Left cardiac atrium (tissue), 4 donors: Measurements from ENCODE around the gene INO80E. TPM values are rescaled to one million over a fixed set of nuclear protein-coding genes. Genes with fewer than 3 reads are reported as not detected.

Source experiments
- ATAC-seq, 2 donors: fragments of 200-7000 bp; cut with Tn5 transposase; one replicate each; pipeline ENCODE4 v1.9.1; 2020; ENCODE audit warnings: mild to moderate bottlenecking in 2 of 2, moderate library complexity in 2 of 2
- DNase-seq: peaks from one replicate; pipeline ENCODE4 v3.0.0-alpha.2; 2020
- intact Hi-C, 2 donors: fragments of 100-400 bp; cut with DNase I; formaldehyde crosslinking; loops; one replicate each; pipeline versions ENCODE4 v1.14.1 to v1.15.1; 2022 to 2023
- total RNA-seq, 2 donors: library from RNA; stranded (reverse); fragmentation: NEBNext Ultra II Directional; extraction: Animal tissue kit (Norgen Biotek cat#: 25700); gene quantifications; one replicate each; pipeline ENCODE4 v1.2.1, GENCODE V29; 2021
- donor health status: DM: no; HTN: yes; CAD: no.
- donor health status: DM: no; HTN: yes; CAD: no; lungs with severe emphysema.
- donor health status: DM: yes; HTN: yes; CAD: no.
- donor health status: Dilated cardiomyopathy.

Gene INO80E
- total RNA-seq, 2 donors from 2014 or later: 33.6 to 35.9 TPM

DNA sequence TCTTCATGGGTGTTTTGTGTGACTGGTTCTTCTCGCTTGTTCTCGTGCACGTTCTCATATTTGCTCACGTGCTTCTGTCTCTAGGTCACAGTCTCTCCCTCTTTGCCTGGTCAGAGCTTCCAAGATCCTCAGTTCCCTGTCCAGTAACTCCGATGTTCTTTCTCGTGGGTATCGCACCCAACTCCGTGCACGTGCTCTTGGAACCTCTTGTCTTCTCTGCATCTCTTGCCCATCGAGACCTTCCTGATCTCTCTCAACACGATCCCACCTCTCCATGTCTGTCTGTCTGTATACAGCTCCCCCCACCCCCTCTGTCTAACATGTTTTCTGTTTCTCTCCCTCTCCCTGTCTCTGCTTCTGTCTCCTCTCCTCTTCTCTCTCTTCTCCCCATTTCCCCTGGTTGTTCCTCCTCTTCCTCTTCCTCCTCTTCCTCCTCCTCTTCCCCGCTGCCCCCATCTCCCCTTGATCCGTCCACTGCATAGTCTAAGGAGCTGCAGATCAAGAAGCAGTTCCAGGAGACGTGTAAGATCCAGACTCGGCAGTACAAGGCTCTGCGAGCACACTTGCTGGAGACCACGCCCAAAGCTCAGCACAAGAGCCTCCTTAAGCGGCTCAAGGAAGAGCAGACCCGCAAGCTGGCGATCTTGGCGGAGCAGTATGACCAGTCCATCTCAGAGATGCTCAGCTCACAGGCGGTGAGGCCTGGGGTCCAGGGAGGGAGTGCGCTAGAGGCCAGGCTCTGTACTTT is 6.8 kb upstream of the INO80E start:
- no peak for ATAC-seq
- intact Hi-C loops: no loop called here
- DNase-seq: no peak

DNA sequence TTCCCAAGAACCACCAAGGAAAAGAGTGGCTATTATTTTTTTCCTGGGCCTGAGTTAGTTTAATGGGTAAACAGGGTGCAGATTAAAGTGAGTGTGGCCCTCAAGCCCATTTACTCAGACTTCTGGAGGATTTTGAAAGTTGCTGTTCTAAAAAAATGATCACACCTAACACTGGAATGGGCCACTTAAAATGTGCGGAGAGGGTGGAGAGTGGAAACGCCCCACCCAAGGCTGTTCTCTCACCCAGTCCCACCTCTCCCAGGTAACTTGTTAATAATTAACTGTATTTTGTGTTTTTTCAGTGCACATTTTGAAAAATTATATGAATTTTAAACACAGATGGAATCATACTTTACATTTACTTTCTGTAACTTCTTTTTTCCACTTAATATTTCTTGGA is 6.0 kb upstream of the INO80E start:
- ATAC-seq (no peak), DNase-seq (no peak)
- intact Hi-C loops: loop anchor here in 1 of 2 donors (10.0 kb wide), 1 partner anchor 65 kb away; the partner anchor contains the start of gene KCTD13

DNA sequence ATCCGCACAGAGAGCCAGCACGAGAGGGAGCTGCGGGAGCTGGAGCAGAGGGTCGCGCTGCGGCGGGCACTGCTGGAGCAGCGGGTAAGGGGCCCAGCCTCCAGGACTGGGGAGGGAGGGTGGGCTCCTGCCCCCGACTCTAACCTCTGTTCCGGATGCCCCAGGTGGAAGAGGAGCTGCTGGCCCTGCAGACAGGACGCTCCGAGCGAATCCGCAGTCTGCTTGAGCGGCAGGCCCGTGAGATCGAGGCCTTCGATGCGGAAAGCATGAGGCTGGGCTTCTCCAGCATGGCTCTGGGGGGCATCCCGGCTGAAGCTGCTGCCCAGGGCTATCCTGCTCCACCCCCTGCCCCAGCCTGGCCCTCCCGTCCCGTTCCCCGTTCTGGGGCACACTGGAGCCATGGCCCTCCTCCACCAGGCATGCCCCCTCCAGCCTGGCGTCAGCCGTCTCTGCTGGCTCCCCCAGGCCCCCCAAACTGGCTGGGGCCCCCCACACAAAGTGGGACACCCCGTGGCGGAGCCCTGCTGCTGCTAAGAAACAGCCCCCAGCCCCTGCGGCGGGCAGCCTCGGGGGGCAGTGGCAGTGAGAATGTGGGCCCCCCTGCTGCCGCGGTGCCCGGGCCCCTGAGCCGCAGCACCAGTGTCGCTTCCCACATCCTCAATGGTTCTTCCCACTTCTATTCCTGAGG is 5.0 kb upstream of the INO80E start:
- intact Hi-C loops: loop anchor here in 1 of 2 donors (10.0 kb wide), 1 partner anchor 66 kb away; the partner anchor contains the start of gene KCTD13
- ATAC-seq (no peak), DNase-seq (no peak)

DNA sequence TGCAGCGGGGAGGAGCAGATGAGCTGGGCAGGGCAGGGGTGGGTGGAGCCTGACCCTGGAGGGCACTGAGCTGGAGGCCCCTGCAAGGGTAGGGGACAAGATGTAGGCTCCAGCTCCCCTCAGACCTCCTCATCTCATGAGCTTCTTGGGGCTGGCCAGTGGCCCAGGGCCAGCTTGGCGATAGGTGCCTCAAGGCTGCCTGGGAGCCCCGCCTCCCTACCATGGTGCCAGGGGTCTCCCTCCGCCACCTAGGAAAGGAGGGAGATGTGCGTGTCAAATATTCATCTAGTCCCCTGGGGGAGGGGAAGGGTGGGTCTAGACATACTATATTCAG is 4.5 kb upstream of the INO80E start:
- intact Hi-C loops: loop anchor here in 1 of 2 donors (10.0 kb wide), 1 partner anchor 67 kb away; the partner anchor contains the start of gene KCTD13
- no peak for DNase-seq
- no peak for ATAC-seq

DNA sequence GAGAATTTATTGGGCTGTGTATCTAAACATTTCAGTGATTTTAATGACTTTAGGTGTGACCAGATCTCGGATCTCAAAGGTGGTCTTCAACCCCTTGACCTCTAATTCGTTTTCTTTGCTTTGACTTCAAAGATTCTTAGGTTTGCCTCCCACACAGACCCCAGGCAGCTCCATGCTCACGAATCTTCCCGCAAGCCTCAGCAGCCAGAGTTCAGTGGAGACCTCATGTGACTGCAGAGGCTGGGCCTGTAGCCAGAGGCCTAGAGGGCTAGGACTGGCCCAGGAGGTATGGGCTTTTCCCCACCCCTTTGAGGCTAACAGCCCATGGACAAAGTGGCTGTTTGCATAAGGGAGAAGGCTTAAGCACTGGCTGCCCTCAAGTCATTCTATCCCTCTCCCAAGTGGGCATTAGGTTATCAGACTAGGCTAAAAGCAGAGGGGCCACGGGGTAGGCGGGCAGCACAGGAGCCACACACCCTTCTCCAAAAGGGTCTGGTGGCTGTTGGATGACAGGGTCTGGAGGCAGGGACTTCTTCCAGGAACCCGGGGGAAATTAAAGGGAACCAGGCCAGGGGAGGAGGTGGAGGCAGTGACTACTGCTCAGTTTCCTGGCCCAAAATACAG is 3.6 kb upstream of the INO80E start:
- DNase-seq: no peak
- intact Hi-C loops: loop anchor here in 1 of 2 donors (10.0 kb wide), 1 partner anchor 68 kb away; the partner anchor contains the start of gene KCTD13
- ATAC-seq: no peak

DNA sequence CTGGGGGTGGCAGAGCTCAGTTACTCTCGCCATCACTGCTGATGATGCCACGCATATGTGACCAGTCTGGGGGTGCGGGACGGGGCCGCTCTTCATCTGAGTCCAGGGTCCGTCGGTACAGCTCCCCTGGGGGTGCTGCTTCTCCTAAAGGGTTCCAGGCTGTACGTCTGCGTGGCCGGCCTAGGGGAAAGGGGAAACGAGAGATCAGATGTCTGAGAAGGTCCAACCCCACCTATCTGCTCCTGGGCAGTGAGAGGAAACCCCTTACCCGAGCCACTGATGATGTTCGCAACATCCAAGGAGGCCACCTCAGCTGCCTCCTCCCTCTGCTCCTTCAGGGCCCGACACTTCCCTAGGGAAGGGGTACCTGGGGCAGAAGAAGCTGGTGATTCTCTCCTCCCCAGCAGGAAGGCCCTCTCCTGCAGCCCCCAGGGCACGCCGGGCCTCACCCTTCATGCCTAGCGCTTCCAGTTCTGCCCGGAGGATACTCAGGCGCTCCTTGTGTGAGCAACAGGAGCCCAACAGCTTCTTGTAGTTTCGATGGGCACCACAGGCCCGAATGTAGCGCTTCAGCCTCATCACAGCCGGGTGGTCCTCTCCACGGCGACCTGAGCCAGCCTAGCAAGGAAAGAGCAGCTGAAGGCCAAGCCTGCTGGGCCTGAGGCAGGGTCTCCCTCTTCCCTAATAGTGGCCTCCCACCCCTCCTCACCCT is 2.7 kb upstream of the INO80E start:
- DNase-seq (peak; percentile 12), ATAC-seq (no peak)
- intact Hi-C loops: loop anchor here in 1 of 2 donors (10.0 kb wide), 1 partner anchor 69 kb away; the partner anchor contains the start of gene KCTD13

DNA sequence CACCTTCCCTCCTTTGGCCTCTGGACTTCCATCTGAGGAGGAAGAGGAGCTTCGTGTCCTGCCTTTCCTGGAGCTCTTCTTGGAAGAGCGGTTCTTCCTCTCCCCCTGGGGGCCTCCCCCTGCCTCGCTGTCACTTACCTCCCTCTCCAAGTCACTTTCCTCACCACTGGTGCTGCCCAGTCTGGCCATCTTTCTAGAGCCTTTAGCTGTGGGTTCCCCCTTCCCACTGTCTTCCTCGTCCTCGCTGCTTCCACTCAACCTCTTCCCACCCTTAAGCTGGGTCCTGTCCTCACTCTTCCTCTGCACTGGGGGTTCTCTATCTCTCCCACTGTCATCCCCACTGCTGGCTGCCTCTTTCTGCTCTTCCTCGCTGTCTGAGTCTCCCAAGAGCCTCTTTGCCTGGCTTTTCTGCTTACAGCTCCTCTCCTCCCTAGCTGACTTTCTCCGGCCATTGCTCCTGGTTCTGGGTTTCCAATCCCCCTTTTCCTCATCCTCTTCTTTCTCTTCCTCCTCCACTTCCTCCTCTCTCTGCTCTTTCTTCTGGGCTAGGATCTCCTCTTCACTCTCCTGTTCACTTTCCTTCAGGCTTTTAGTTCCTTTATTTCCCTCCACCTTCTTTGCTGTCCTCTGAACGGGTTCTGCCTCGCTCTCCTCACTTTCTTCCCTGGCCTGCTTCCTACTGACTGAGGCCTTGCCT is 2.0 kb upstream of the INO80E start:
- DNase-seq (peak; percentile 11), ATAC-seq (no peak)
- intact Hi-C loops: loop anchor here in 1 of 2 donors (10.0 kb wide), 1 partner anchor 69 kb away; the partner anchor contains the start of gene KCTD13

DNA sequence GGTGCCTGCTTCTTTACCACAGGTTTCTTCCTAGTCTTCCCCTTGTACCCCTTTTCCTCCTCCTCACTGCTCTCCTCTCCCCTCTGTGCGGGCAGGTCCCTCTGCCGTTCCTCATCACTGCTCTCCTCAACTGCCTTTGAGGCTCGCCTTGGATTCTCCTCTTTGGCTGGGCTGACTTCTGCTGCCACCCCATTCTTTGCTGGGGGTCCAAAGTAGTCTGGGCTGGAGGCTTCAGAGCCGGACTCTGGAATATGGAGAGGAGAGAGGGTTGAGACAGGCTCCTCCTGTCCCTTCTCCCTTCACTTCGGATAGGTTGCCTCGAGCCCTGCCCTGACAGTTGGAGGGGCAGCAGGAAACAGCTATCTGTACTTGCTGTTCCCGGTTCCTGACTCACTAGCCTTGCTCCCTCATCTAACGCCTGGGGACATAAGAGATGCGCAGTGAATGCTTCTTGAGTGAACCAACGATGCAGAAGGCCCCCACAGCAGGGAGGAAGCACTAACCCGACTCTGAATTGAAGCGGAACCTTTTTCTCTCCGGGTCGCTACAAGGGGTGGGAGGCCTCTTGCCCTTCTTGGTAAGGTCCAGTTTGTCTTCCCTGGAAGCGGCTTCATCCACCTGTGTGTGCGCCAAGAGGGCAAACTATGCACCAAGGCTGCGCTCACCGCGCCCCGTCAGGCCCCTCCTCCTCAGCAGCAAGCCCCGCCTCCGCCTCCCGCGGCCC is 1.3 kb upstream of the INO80E start:
- peak; percentile 32 to 60 for ATAC-seq
- peak; percentile 56 for DNase-seq
- intact Hi-C loops: loop anchor here in 1 of 2 donors (10.0 kb wide), 1 partner anchor 70 kb away; the partner anchor contains the start of gene KCTD13

DNA sequence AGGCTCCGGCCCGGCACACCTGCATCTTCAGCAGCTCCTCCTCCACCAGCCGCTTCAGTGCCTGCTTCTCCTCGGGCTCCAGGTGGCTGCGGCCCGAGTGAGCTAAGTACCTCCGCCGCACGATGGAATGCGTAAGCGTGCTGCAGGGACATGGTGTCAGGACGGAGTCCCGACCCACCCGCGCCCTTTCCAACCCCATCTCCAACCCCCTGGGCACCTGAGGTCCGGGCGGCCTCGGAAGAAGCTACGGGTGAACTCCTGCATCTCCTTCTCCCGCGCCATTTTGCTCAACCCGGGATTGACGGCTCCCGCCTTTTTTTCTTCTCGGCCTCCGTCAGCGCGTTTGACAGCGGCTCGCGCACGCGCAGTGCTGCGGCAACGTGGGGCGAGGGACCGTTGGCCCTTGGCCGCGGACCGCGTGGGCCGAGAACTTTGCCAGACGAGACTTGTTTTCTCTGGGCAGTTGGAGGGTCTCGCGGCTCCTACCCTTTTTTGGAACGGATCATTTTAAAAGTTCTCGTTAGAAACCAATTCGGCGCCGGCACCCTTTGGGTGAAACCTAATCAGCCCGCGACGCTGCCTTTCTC is 624 bp upstream of the INO80E start, which contains the start of gene HIRIP3:
Gene HIRIP3, minus strand, starts transcription at position 294 of the 587 bp plus-strand sequence. Its CDS starts 12 bp downstream, at position 282.
- intact Hi-C loops: loop anchor here in 1 of 2 donors (10.0 kb wide), 1 partner anchor 71 kb away; the partner anchor contains the start of gene KCTD13
- peak; percentile 81 to 87 for ATAC-seq
- peak; percentile 92 for DNase-seq

DNA sequence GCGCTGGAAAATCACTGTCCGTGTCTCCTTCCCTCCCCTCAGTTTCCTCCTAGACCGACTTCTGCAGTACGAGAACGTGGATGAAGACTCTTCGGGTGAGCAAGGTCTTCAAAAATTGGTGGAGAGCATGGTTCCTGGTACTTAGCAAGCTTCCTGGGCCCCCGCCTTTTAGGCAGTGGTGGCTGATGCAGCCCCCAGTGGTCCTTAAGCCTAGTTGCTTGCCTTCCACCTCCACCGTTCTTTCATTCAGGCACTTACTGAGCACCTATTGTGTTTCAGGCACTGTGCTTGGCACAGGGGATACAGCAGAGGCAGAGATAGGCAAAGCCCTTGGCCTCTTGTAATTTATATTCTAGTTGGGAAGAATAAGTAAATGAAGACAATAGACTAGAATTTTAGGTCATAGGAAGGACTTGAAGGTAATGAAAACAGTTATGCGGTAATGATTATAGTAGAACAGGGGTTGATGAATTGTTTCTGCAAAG is 767 bp downstream of the INO80E start:
- ATAC-seq (no peak), DNase-seq (no peak)
- intact Hi-C loops: loop anchor here (2.0 to 10.0 kb wide), 2 partner anchors 34 to 72 kb away; partner anchors contain the start of genes KCTD13 (in 1 of the 2) and TMEM219 (in 1 of the 2)

DNA sequence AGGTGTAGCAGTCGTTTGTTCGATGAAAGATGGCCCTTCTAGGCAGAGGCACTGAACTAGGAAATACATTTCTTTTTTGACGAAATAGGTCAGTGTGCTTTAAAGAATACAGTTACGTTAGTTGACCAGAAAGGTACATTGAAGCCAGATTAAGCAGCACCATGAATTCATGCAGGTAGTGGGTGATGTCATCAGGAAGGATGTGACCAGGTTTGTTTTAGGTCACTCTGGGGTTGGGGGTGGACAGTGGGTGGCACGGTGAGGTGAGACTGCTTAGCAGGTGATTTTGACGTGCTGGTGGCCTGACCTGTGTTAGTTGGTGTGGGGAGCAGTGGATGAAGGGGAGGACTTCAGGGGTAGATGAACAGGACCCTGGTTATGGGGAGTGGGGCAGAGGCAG is 3.6 kb downstream of the INO80E start:
- intact Hi-C loops: loop anchor here in 1 of 2 donors (10.0 kb wide), 2 partner anchors 75 to 135 kb away; partner anchors contain the start of genes CDIPT and KCTD13

DNA sequence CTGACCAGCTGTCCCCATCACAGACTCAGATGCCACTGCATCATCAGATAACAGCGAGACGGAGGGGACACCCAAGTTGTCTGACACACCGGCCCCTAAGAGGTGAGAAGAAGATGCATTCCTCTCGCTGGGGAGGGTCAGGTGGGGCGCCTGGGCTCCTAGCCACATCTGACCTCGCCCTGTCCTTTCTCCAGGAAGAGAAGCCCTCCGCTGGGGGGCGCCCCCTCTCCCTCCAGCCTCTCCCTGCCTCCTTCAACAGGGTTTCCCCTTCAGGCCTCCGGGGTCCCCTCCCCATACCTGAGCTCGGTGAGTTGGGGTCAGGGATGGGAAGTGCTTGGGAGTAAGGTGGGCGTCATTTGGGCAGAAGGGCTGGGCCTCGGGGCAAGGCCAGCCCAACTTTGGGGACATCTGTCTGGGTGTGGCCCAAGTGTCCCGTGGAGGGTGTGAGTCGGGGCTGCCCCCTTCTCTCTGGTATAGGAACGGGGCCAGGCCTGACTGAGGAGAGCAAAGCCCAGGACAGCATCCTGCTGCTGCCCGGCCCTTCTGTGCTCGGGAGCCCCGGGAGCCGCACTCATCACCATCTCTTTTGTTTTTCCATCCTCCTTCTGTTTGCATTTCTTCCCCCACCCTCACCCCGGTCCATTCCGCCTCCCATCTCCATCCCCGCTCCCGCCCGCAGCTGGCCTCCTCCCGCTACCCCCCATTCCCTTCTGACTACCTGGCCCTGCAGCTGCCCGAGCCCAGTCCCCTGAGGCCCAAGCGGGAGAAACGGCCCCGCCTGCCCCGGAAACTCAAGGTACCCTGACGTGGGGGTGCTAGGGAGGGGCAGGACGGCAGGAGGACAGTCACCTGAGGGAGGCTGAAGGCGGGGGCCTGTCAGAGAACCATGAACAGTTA is 4.9 kb downstream of the INO80E start:
- ATAC-seq (no peak), DNase-seq (no peak)
- intact Hi-C loops: loop anchor here in 1 of 2 donors (10.0 kb wide), 1 partner anchor 136 kb away; the partner anchor contains the start of gene CDIPT

More for the DNA sequence above, 3.6 kb downstream of the INO80E start:
- ATAC-seq (no peak), DNase-seq (no peak)

DNA sequence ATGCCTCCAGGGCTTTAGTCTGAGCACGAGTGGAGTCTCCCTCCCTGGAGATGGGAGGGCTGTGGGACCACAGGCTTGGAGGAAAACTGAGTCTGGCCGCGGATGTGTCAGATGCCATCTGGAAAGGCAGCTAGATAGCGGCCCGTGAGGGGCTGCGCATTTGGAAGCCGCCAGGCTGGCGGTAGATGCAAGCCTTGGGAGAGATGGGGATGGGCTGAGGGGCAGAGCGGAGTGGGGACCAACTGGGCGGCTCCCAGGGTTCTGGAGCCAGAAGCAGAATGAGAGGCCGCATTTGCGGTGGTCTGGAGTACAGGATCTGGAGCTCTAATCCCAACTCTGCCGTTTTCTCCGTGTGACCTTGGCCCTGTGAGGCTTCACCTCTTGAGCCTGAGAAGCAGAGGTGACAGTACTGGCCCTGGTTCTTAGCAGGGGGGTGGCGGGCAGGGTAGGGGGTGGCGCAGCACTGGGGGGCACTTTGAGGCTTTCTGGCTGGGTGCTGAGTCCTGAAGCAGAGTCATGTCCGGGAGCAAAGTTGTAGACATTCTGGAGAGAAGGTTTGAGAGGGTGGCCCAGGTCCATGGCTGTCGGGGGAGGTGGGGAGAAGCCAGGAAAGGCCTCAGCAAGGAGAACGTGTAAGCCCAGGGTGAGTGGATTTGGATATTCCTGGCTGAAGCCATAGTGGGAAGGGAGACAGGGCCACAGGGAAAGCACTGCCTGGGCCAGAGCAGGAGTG is 6.7 kb downstream of the INO80E start:
- DNase-seq: no peak
- intact Hi-C loops: loop anchor here in 1 of 2 donors (10.0 kb wide), 1 partner anchor 138 kb away; the partner anchor contains the start of gene CDIPT
- ATAC-seq: no peak

DNA sequence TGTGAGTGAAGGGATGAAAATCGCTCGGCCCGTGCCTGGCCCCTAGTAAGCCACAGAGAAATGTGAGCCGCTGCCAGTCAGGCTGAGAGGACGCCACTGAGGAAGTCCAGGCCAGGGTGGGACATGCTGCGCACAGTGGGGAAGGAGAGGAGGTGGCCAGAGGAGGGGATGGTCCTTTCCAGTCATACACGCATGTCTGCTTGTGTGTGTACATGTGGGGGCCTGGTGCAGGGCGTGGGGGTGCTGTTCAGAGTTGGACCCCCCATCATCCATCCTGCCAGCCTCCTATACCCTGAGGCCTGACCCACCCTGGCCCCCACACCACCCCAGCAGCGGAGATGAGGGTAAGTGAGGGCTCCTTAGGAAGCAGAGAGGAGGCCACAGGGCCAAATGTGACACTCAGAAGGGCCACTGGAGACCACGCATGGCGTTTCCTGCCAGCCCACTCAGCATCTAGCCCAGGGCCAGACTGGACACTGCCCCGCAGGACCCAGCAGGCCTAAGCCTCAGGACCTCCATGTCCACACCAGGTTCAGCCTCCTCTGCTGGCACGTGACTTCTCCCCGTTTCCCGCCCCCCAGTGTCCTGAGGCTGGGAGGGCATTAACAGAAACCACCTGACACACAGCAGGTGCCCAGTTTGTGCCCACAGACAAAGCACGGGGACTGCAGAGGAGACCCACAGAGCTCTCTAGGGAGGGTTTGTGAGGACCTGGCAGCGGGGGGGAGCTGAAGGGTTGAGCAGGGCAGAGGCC is 7.8 kb downstream of the INO80E start:
- ATAC-seq (no peak), DNase-seq (no peak)
- intact Hi-C loops: loop anchor here in 1 of 2 donors (10.0 kb wide), 1 partner anchor 139 kb away; the partner anchor contains the start of gene CDIPT
